Measurements from ENCODE around the gene RSPH1. TPM values are rescaled to one million over a fixed set of nuclear protein-coding genes. Genes with fewer than 3 reads are reported as not detected.

RSPH1 gene
- total RNA-seq, 1 experiment from 2014 or later, result 0.31 TPM

DNA sequence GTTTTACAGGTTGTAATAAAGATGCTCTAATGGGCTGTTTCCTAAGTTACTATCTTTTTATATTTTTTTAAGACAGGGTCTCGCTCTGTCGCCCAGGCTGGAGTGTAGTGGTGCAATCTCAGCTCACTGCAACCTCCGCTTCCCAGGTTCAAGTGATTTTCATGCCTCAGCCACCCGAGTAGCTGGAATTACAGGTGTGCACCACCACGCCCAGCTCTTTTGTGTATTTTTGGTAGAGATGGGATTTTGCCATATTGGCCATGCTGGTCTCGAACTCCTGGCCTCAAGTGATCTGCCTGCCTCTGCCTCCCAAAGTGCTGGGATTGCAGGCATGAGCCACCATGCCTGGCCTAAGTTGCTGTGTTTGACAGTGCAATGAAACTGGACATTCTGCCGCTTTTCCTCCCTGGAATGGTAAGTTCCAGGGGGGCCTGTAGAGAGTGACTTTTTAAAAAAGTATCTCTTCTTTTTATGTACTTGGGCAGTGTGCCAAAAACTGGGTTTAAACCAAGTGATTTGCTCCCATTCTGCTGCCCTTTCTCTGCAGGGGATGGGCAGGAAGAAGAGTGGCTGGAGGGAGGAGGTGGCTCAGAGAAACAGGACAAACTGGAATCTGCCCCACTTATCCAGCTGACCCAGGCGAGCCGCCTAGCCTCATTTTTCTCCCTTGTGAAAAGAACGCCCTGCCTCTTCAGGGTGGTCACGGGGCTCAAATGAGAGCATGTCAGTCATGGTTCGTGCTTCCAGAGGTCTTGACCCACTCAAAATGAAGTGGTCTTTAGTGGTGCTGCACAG, 19.9 kb upstream of the RSPH1 start:
- Histone ChIP-seq H3K4me2 (ENCODE audit: insufficient read depth, insufficient read length, low read length) (peak overlapping the region; percentile 39), H3K9ac (ENCODE audit: extremely low read depth, insufficient read length, low read length) (no peak overlapping the region), H4K8ac (replicated peaks; ENCODE audit: insufficient read length, low read depth, low read length) (no peak overlapping the region), H3K4me1 (ENCODE audit: insufficient read depth, low read length) (peaks cover 9% of the 10 kb centered on the region; the same call in 1 of the 2 replicates), H2AK5ac (ENCODE audit: insufficient read length, low read length) (no peak overlapping the region), H3K18ac (ENCODE audit: insufficient read length, low read depth, low read length) (no peak overlapping the region), H3K27ac (ENCODE audit: insufficient read length, low read depth, low read length) (no peak overlapping the region), H3T11ph (ENCODE audit: low read length) (no peak overlapping the region), H3K14ac (ENCODE audit: insufficient read depth, low read length) (no peak overlapping the region), H3K23me2 (ENCODE audit: insufficient read length, low read depth, low read length, poor library complexity, severe bottlenecking) (peaks cover 10% of the 10 kb centered on the region), H2BK5ac (ENCODE audit: insufficient read length, low read length) (no peak overlapping the region), H2BK12ac (ENCODE audit: insufficient read length, low read depth, low read length) (no peak overlapping the region), H2BK120ac (ENCODE audit: low read depth, low read length, poor library complexity, severe bottlenecking) (no peak overlapping the region), H3K27me3 (ENCODE audit: insufficient read depth, low read length) (no peaks in the 10 kb centered on the region), H2AFZ (ENCODE audit: low read length) (no peak overlapping the region), H4K20me1 (ENCODE audit: control insufficient read depth, insufficient read depth, insufficient read length) (no peaks in the 10 kb centered on the region), H3K4ac (ENCODE audit: low read depth, low read length) (no peak overlapping the region), H2BK20ac (ENCODE audit: low read depth, low read length, poor library complexity, severe bottlenecking) (no peak overlapping the region), H4K91ac (ENCODE audit: insufficient read length, low read depth, low read length) (no peak overlapping the region), H3K56ac (ENCODE audit: insufficient read length, low read depth, low read length) (no peak overlapping the region), H3K9me3 (ENCODE audit: control insufficient read depth, low read depth, low read length) (no peaks in the 10 kb centered on the region), H3K23ac (ENCODE audit: insufficient read length, low read depth, low read length) (no peak overlapping the region), H2BK15ac (ENCODE audit: low read depth, low read length) (no peak overlapping the region; the same call in 1 of the 2 replicates), H4K5ac (ENCODE audit: insufficient read length, low read depth, low read length) (no peak overlapping the region), H3K79me2 (ENCODE audit: insufficient read depth, low read length) (no peaks in the 10 kb centered on the region), H3K79me1 (ENCODE audit: insufficient read depth, low read depth, low read length, poor library complexity, severe bottlenecking) (no peaks in the 10 kb centered on the region)
- peaks cover 2 to 42% (median 23%) of the 10 kb centered on the region in 3 experiments; a peak in 5 of 7 replicates for H3K36me3 Mint-ChIP-seq (ENCODE audit: insufficient read depth in 1 of 3, low read depth in 3 of 3)
- H3K27me3 Mint-ChIP-seq (ENCODE audit: low read depth), result peaks cover 5% of the 10 kb centered on the region
- WGBS (ENCODE audit: extremely low coverage, insufficient read length, low lambda C conversion rate), result no CpG with 5 or more reads among the region's 12 CpGs
- H3K27ac Mint-ChIP-seq, result peak overlapping the region in 1 of 3 experiments; percentile 54; a peak in 2 of 7 replicates
- no peak for TF ChIP-seq CTCF (conservative IDR thresholded peaks at IDR 0.05)
- H3K4me1 Mint-ChIP-seq, result peaks cover 41 to 50% of the 10 kb centered on the region in 2 experiments
- H3K4me3 Mint-ChIP-seq, result peak overlapping the region; percentile 68 to 79
- H3K9me3 Mint-ChIP-seq, result no peaks in the 10 kb centered on the region; a peak in 1 of 5 replicates
- no peak for DNase-seq

Data from H9 (cell line).